PC-9 (cell line): ENCODE data around the gene CAPN7. TPM values are rescaled to one million over a fixed set of nuclear protein-coding genes. Genes with fewer than 3 reads are reported as not detected.

Source experiments
- BruUV-seq: library from RNA; stranded (reverse); fragments of 400-500 nt; replicated peaks from 2 replicates; lab custom pipeline; 2021; lab: Mats Ljungman, UMichigan
- CTCF ChIA-PET: fragments of 300-600 bp; sonication (Branson Sonifier 250); formaldehyde crosslinking; loops from one replicate; lab custom pipeline; 2022; ENCODE audit warnings: antibody characterized with exemption; lab: Charles Lee
- POLR2A ChIA-PET: fragments of 300-600 bp; sonication (Branson Sonifier 250); formaldehyde crosslinking; loops from one replicate; lab custom pipeline; 2022; ENCODE audit warnings: antibody characterized with exemption; ENCODE audit not compliant: unreplicated experiment; lab: Charles Lee
- DNase-seq, 2 experiments: peaks; one replicate each; pipeline versions ENCODE4 v3.0.0 to v3.0.0-alpha.2; 2015 to 2022; ENCODE audit warnings: mixed read lengths in 1 of 2
- H2AFZ ChIP-seq: fragments of 200-600 bp; sonication (generic); 2 replicates; pipeline ENCODE4 v1.8.1; 2017; ENCODE audit warnings: antibody characterized with exemption
- H3F3A ChIP-seq: fragments of 200-600 bp; sonication (generic); 2 replicates; pipeline ENCODE4 v1.8.1; 2017; ENCODE audit warnings: antibody characterized with exemption, mild to moderate bottlenecking, low read depth; ENCODE audit not compliant: insufficient read depth
- H3K27ac ChIP-seq: fragments of 200-600 bp; sonication (generic); 2 replicates; pipeline ENCODE4 v1.6.1; 2016; ENCODE audit warnings: mixed run types
- H3K27me3 ChIP-seq: fragments of 200-600 bp; sonication (generic); 2 replicates; pipeline ENCODE4 v1.6.1; 2016; ENCODE audit warnings: low read depth, mixed run types; ENCODE audit not compliant: insufficient read depth
- H3K36me3 ChIP-seq: fragments of 200-600 bp; sonication (generic); 2 replicates; pipeline ENCODE4 v1.6.1; 2016; ENCODE audit warnings: low read depth, mixed run types
- H3K4me1 ChIP-seq: fragments of 200-600 bp; sonication (generic); replicated peaks from 2 replicates; pipeline ENCODE4 v1.6.1; 2016; ENCODE audit warnings: mixed run types; ENCODE audit not compliant: insufficient read depth
- H3K4me2 ChIP-seq: fragments of 200-600 bp; sonication (generic); 2 replicates; pipeline ENCODE4 v1.6.1; 2017; ENCODE audit warnings: mixed run types
- H3K4me3 ChIP-seq: fragments of 200-600 bp; sonication (generic); 2 replicates; pipeline ENCODE4 v1.6.1; 2016; ENCODE audit warnings: mixed run types
- H3K79me2 ChIP-seq: fragments of 200-600 bp; sonication (generic); 2 replicates; pipeline ENCODE4 v1.6.1; 2017; ENCODE audit warnings: low read depth, mixed run types
- H3K9me2 ChIP-seq: fragments of 200-600 bp; sonication (generic); 2 replicates; pipeline ENCODE4 v1.8.1; 2017; ENCODE audit warnings: mild to moderate bottlenecking; ENCODE audit not compliant: insufficient read depth
- H3K9me3 ChIP-seq: fragments of 200-600 bp; sonication (generic); 2 replicates; pipeline ENCODE4 v1.8.1; 2016; ENCODE audit warnings: low read depth; ENCODE audit not compliant: insufficient read depth
- H4K20me1 ChIP-seq: fragments of 200-600 bp; sonication (generic); 2 replicates; pipeline ENCODE4 v1.8.1; 2017; ENCODE audit not compliant: insufficient read depth
- EZH2 ChIP-seq: fragments of 200-600 bp; sonication (generic); IDR thresholded peaks from 2 replicates; pipeline ENCODE4 v1.8.0; 2017; ENCODE audit warnings: antibody characterized with exemption, low read depth
- intact Hi-C: fragments of 100-400 bp; cut with micrococcal nuclease; formaldehyde crosslinking; loops from one replicate; pipeline ENCODE4 v1.10.0; 2022; ENCODE audit not compliant: unreplicated experiment
- total RNA-seq: library from RNA; stranded (reverse); gene quantifications from 2 replicates; pipeline ENCODE4 v1.2.3, GENCODE V29; 2021
- TF ChIP-seq, protein P1 (sequence below): fragments of 200-600 bp; sonication (generic); conservative IDR thresholded peaks from 2 replicates; pipeline ENCODE4 v1.6.1; 2017; ENCODE audit warnings: mixed run types, antibody characterized with exemption, mild to moderate bottlenecking, moderate library complexity

CAPN7 gene
- total RNA-seq, 1 experiment from 2014 or later, result 28.5 TPM

DNA sequence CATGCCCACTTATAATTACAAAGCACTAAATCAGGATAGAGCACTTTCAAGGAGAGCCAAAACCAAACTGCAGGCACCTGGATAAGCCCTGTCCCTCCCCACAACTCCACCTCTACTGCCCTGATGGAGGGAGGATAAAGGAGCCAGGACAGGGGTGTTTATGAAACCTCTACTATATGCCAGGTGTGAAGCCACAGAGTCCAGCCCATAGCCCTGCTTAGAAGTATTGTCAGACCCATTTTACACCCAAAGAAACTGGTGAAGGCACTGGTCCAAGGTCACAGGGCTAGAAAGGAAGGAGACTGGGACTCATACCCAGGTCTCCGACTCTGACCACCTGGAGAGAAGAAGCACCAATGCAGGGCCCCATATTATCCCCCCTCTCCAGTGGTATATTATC, 77.7 kb downstream of the CAPN7 start:
- H3K27me3 ChIP-seq, result no peaks in the 10 kb centered on the region
- H3K4me1 ChIP-seq, result no peaks in the 10 kb centered on the region
- no peak overlapping the region for H3K4me2 ChIP-seq
- TF ChIP-seq, protein P1, sequence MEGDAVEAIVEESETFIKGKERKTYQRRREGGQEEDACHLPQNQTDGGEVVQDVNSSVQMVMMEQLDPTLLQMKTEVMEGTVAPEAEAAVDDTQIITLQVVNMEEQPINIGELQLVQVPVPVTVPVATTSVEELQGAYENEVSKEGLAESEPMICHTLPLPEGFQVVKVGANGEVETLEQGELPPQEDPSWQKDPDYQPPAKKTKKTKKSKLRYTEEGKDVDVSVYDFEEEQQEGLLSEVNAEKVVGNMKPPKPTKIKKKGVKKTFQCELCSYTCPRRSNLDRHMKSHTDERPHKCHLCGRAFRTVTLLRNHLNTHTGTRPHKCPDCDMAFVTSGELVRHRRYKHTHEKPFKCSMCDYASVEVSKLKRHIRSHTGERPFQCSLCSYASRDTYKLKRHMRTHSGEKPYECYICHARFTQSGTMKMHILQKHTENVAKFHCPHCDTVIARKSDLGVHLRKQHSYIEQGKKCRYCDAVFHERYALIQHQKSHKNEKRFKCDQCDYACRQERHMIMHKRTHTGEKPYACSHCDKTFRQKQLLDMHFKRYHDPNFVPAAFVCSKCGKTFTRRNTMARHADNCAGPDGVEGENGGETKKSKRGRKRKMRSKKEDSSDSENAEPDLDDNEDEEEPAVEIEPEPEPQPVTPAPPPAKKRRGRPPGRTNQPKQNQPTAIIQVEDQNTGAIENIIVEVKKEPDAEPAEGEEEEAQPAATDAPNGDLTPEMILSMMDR, result no peak
- no peak for TF ChIP-seq EZH2
- peaks cover 3% of the 10 kb centered on the region; the same call in 1 of the 2 replicates for H3F3A ChIP-seq
- H2AFZ ChIP-seq, result no peak overlapping the region
- H3K79me2 ChIP-seq, result peaks cover 27% of the 10 kb centered on the region; the same call in 1 of the 2 replicates
- BruUV-seq, result no TSS peak
- H3K9me3 ChIP-seq, result no peaks in the 10 kb centered on the region
- no peaks in the 10 kb centered on the region for H3K36me3 ChIP-seq
- no peak for DNase-seq
- no peak overlapping the region for H3K4me3 ChIP-seq
- ChIA-PET CTCF (no interaction called here), POLR2A (interaction anchor here (0.6 kb wide), 1 partner anchor 853 kb away, joined by 6 read pairs; no protein-coding TSS in a partner anchor)
- no peaks in the 10 kb centered on the region for H3K9me2 ChIP-seq
- H3K27ac ChIP-seq, result no peak overlapping the region
- intact Hi-C loops, result no loop called here
- no peaks in the 10 kb centered on the region for H4K20me1 ChIP-seq

DNA sequence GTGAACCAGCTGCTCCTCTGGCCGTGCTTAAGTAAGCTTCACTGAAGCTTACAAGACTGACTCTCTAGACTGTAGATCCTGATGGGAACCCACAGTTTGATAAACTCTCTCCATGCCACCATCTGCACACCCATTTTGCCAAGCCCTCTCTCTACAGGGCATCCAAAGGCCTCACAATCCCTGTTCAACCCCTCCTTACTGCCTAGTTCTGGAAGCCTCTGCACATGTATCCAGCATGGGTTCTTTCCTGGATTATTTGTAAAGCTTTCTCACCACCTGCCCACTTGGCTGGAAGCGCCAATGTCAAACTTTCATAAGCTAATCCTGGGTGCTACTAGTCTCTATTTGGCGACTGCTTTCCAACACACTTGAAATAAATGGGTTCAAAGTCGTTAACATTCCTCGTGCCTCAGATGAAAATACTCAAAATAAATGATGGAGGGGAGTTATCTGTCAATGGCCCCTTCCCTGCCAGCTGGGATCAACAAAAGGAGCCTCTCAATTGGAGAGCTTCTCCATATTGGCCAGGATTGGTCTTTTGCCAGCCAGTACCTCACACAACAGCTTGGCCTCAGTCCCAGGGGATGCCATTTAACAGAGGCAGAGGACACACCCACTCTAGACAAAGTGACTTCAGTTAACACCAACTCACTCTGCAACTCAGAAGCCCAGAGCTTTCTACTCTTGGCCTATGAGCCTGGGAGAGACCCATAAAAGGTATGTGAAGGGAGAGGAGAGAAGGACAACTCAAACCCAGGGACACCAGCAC, 78.3 kb downstream of the CAPN7 start:
- intact Hi-C loops, result no loop called here
- ChIA-PET CTCF (interaction anchor here (0.5 kb wide), 1 partner anchor 1827 kb away, joined by 3 read pairs; no protein-coding TSS in a partner anchor), POLR2A (interaction anchor here (0.6 kb wide), 1 partner anchor 853 kb away, joined by 6 read pairs; no protein-coding TSS in a partner anchor)
- peaks cover 33% of the 10 kb centered on the region; the same call in 1 of the 2 replicates for H3K79me2 ChIP-seq
- no peak overlapping the region for H2AFZ ChIP-seq
- H3K27me3 ChIP-seq, result no peaks in the 10 kb centered on the region
- DNase-seq, result peak in 1 of 2 experiments; percentile 14
- no peaks in the 10 kb centered on the region for H4K20me1 ChIP-seq
- H3F3A ChIP-seq, result peaks cover 3% of the 10 kb centered on the region; the same call in 1 of the 2 replicates
- TF ChIP-seq, protein P1, result no peak
- no peak for TF ChIP-seq EZH2
- H3K4me3 ChIP-seq, result no peak overlapping the region
- H3K36me3 ChIP-seq, result no peaks in the 10 kb centered on the region
- H3K4me1 ChIP-seq, result no peaks in the 10 kb centered on the region
- H3K9me3 ChIP-seq, result no peaks in the 10 kb centered on the region
- BruUV-seq, result no TSS peak
- no peak overlapping the region for H3K27ac ChIP-seq
- no peaks in the 10 kb centered on the region for H3K9me2 ChIP-seq
- H3K4me2 ChIP-seq, result no peak overlapping the region

DNA sequence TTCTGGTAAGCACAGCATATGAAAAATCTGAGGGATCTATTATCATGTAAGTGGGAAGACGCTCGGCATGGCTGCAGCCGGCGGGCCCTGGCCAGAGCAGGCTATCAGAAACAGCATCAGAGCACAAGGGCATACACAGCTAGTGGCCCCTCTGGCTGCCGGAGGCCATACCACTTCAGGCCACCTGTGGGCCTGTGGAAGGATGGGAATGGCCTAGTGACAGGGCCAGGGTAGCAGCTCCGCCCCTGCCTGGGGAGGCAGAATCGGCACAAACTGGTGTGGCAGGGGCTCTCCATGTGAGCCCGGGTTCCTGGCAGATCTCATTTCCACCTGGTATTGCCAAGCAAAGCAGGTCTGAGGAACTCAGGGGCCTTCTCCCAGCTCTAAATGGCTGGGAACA, 80.0 kb downstream of the CAPN7 start:
- Histone ChIP-seq H2AFZ (no peak overlapping the region), H4K20me1 (no peaks in the 10 kb centered on the region), H3F3A (peaks cover 3% of the 10 kb centered on the region; the same call in 1 of the 2 replicates), H3K4me1 (no peaks in the 10 kb centered on the region), H3K4me2 (no peak overlapping the region), H3K27me3 (no peaks in the 10 kb centered on the region), H3K9me3 (no peaks in the 10 kb centered on the region), H3K4me3 (no peak overlapping the region), H3K9me2 (no peaks in the 10 kb centered on the region), H3K27ac (no peak overlapping the region), H3K79me2 (peaks cover 47% of the 10 kb centered on the region; the same call in 1 of the 2 replicates), H3K36me3 (no peaks in the 10 kb centered on the region)
- no peak for TF ChIP-seq EZH2
- TF ChIP-seq, protein P1, result no peak
- intact Hi-C loops, result no loop called here
- BruUV-seq, result no TSS peak
- DNase-seq, result no peak
- ChIA-PET POLR2A (no interaction called here), CTCF (no interaction called here)
